HG03175 (cell line): ENCODE results near the gene DIPK1C.

Source experiments
- ATAC-seq: cut with Tn5 transposase; IDR thresholded peaks from one replicate; pipeline ENCODE4 v1.9.1; 2021; ENCODE audit warnings: mild to moderate bottlenecking, moderate library complexity; ENCODE audit not compliant: unreplicated experiment

Gene DIPK1C

GRCh38 chr18:74390900-74391299 lies 66.2 kb downstream of the DIPK1C start:
- no peak for ATAC-seq

- no peak for ATAC-seq
These were observed 67.1 kb downstream of the DIPK1C start for GRCh38 chr18:74389991-74390390.

- ATAC-seq = no peak
These were observed 67.8 kb downstream of the DIPK1C start for GRCh38 chr18:74389171-74389927.

- ATAC-seq = no peak
These were observed 68.9 kb downstream of the DIPK1C start for GRCh38 chr18:74388227-74388626.

- ATAC-seq = no peak
These were observed 69.7 kb downstream of the DIPK1C start for GRCh38 chr18:74387383-74387782.
